Measurements from ENCODE around the gene OSBPL6. TPM values are rescaled to one million over a fixed set of nuclear protein-coding genes. Genes with fewer than 3 reads are reported as not detected.

Gene OSBPL6
- total RNA-seq, 1 experiment from 2014 or later = 2.1 TPM

GRCh38 chr2:178298785-178299212 lies 104.5 kb downstream of the OSBPL6 start:
- ChIA-PET POLR2A (no interaction called here), CTCF (interaction anchor here (0.9 kb wide), 1 partner anchor 98 kb away, joined by 3 read pairs; no protein-coding TSS in a partner anchor)
- no peaks in the 10 kb centered on the region for H3K9me3 ChIP-seq (ENCODE audit: control insufficient read depth, insufficient read depth, low read depth, low read length)
- in situ Hi-C loops (cut with HindIII; ENCODE audit: low pct_unique_long_range_greater_than_20kb, low sequenced_read_pairs) = no loop called here
- ATAC-seq = no peak
- H3K27ac ChIP-seq (ENCODE audit: low read length) = no peak overlapping the region
- H3K4me3 ChIP-seq (ENCODE audit: low read depth in 2 of 2, low read length in 2 of 2) = no peak overlapping the region
- no peaks in the 10 kb centered on the region for H3K27me3 ChIP-seq (ENCODE audit: control insufficient read depth, insufficient read depth, low read length)
- DNase-seq (ENCODE audit: low read depth, low spot score) = no peak
- no peaks in the 10 kb centered on the region for H3K4me1 ChIP-seq (ENCODE audit: control insufficient read depth, insufficient read depth, low read length)
- TF ChIP-seq, protein P1, sequence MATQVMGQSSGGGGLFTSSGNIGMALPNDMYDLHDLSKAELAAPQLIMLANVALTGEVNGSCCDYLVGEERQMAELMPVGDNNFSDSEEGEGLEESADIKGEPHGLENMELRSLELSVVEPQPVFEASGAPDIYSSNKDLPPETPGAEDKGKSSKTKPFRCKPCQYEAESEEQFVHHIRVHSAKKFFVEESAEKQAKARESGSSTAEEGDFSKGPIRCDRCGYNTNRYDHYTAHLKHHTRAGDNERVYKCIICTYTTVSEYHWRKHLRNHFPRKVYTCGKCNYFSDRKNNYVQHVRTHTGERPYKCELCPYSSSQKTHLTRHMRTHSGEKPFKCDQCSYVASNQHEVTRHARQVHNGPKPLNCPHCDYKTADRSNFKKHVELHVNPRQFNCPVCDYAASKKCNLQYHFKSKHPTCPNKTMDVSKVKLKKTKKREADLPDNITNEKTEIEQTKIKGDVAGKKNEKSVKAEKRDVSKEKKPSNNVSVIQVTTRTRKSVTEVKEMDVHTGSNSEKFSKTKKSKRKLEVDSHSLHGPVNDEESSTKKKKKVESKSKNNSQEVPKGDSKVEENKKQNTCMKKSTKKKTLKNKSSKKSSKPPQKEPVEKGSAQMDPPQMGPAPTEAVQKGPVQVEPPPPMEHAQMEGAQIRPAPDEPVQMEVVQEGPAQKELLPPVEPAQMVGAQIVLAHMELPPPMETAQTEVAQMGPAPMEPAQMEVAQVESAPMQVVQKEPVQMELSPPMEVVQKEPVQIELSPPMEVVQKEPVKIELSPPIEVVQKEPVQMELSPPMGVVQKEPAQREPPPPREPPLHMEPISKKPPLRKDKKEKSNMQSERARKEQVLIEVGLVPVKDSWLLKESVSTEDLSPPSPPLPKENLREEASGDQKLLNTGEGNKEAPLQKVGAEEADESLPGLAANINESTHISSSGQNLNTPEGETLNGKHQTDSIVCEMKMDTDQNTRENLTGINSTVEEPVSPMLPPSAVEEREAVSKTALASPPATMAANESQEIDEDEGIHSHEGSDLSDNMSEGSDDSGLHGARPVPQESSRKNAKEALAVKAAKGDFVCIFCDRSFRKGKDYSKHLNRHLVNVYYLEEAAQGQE (IDR thresholded peaks at IDR 0.05; ENCODE audit: insufficient read depth in 1 of 2, low read depth in 2 of 2, low read length in 1 of 2) = no peak
- TF ChIP-seq SIN3A (IDR thresholded peaks at IDR 0.05; ENCODE audit: borderline replicate concordance, insufficient read depth, low read depth, low read length) (no peak), TCF7L2 (IDR thresholded peaks at IDR 0.05; ENCODE audit: low read depth, low read length) (no peak), POLR2AphosphoS5 (IDR thresholded peaks at IDR 0.05; ENCODE audit: low read depth, low read length) (no peak), CTCF (IDR thresholded peaks at IDR 0.05) (no peak)
- no peaks in the 10 kb centered on the region for H3K36me3 ChIP-seq (ENCODE audit: control insufficient read depth, insufficient read depth, low read length)
- no TSS peak for BruUV-seq (replicated peaks)
- intact Hi-C loops (cut with micrococcal nuclease; ENCODE audit: unreplicated experiment) = no loop called here

DNA sequence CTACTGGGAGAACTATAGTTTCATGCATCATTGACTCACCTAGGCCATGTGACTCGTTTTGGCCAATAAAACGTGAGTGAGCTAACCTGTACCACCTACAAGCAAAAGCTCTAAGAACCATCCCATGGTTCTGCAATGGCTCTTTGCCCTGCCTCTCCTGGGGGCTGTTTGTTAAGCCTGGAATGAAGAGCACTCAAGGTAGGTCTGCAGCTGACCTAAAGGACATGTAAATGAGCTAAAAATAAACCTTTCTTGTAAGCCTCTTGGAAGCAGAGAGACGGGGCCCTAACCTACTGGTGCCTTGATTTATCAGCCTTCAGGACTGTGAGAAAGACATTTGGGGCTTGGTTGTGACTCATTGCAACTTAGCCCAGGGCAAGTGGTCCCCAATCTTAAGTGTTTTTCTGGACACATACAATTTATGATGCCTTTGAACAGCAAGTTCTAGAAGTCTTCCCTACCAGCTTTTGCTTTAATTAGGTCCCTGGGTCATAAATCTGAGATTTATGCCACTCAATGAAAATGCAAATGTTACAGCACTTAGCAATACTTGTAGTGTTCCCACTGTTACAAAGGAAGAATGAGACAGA lies 107.4 kb downstream of the OSBPL6 start:
- in situ Hi-C loops (cut with HindIII; ENCODE audit: low pct_unique_long_range_greater_than_20kb, low sequenced_read_pairs) = no loop called here
- no peak overlapping the region for H3K27ac ChIP-seq (ENCODE audit: low read length)
- DNase-seq (ENCODE audit: low read depth, low spot score) (no peak), ATAC-seq (no peak)
- ChIA-PET POLR2A (no interaction called here), CTCF (no interaction called here)
- no peak overlapping the region for H3K4me3 ChIP-seq (ENCODE audit: low read depth in 2 of 2, low read length in 2 of 2)
- H3K27me3 ChIP-seq (ENCODE audit: control insufficient read depth, insufficient read depth, low read length) = no peaks in the 10 kb centered on the region
- H3K9me3 ChIP-seq (ENCODE audit: control insufficient read depth, insufficient read depth, low read depth, low read length) = no peaks in the 10 kb centered on the region
- TF ChIP-seq TCF7L2 (IDR thresholded peaks at IDR 0.05; ENCODE audit: low read depth, low read length) (no peak), CTCF (IDR thresholded peaks at IDR 0.05) (no peak), SIN3A (IDR thresholded peaks at IDR 0.05; ENCODE audit: borderline replicate concordance, insufficient read depth, low read depth, low read length) (no peak), POLR2AphosphoS5 (IDR thresholded peaks at IDR 0.05; ENCODE audit: low read depth, low read length) (no peak)
- TF ChIP-seq, protein P1 (IDR thresholded peaks at IDR 0.05; ENCODE audit: insufficient read depth in 1 of 2, low read depth in 2 of 2, low read length in 1 of 2) = no peak
- intact Hi-C loops (cut with micrococcal nuclease; ENCODE audit: unreplicated experiment) = no loop called here
- BruUV-seq (replicated peaks) = no TSS peak
- H3K4me1 ChIP-seq (ENCODE audit: control insufficient read depth, insufficient read depth, low read length) = no peaks in the 10 kb centered on the region
- no peaks in the 10 kb centered on the region for H3K36me3 ChIP-seq (ENCODE audit: control insufficient read depth, insufficient read depth, low read length)

All from Panc1 (cell line).